NT2/D1 (cell line): ENCODE measurements around the gene TLX3.
"Not testable (repeated sequence)": the region's sequence is repeated elsewhere in the genome, so short reads cannot be mapped to it uniquely, and the experiment has no call there.

Source experiments
- DNase-seq: peaks from one replicate; pipeline ENCODE4 v3.0.0-alpha.2; 2011; ENCODE audit warnings: low read depth, low spot score
- H3K27me3 ChIP-seq: 2 replicates; pipeline ENCODE4 v1.6.0; 2011; ENCODE audit warnings: mild to moderate bottlenecking; ENCODE audit not compliant: insufficient read length, insufficient read depth
- H3K36me3 ChIP-seq: 2 replicates; pipeline ENCODE4 v1.6.1; 2011; ENCODE audit warnings: mild to moderate bottlenecking, low read length, mixed read lengths; ENCODE audit not compliant: insufficient read depth, insufficient read length
- H3K4me1 ChIP-seq: 2 replicates; pipeline ENCODE4 v1.5.1; 2011; ENCODE audit not compliant: insufficient read depth, insufficient read length
- H3K4me3 ChIP-seq: 2 replicates; pipeline ENCODE4 v1.5.1; 2011; ENCODE audit warnings: low read depth; ENCODE audit not compliant: insufficient read length
- H3K9ac ChIP-seq: 2 replicates; pipeline ENCODE4 v1.6.0; 2011; ENCODE audit warnings: low read depth; ENCODE audit not compliant: insufficient read length
- H3K9me3 ChIP-seq: 2 replicates; pipeline ENCODE4 v1.5.1; 2011; ENCODE audit warnings: mild to moderate bottlenecking, low read length; ENCODE audit not compliant: insufficient read depth
- SUZ12 ChIP-seq: IDR thresholded peaks from 2 replicates; pipeline ENCODE4 v1.6.1; 2011; ENCODE audit not compliant: insufficient read length, insufficient read depth; ENCODE audit errors: extremely low read depth
- YY1 ChIP-seq: IDR thresholded peaks from 2 replicates; pipeline ENCODE4 v1.6.1; 2011; ENCODE audit not compliant: insufficient read length, insufficient read depth
- ZNF274 ChIP-seq: IDR thresholded peaks from 2 replicates; pipeline ENCODE4 v1.6.1; 2011; ENCODE audit warnings: mild to moderate bottlenecking, low read depth, low read length

TLX3 gene

GRCh38 chr5:171351536-171352073 is 42.6 kb downstream of the TLX3 start:
- H3K4me1 ChIP-seq: no peaks in the 10 kb centered on the region
- no peaks in the 10 kb centered on the region for H3K27me3 ChIP-seq
- no peaks in the 10 kb centered on the region for H3K9me3 ChIP-seq
- no peak overlapping the region for H3K9ac ChIP-seq
- DNase-seq: no peak
- no peaks in the 10 kb centered on the region for H3K36me3 ChIP-seq
- no peak overlapping the region for H3K4me3 ChIP-seq
- TF ChIP-seq SUZ12 (no peak), ZNF274 (no peak), YY1 (no peak)

DNA sequence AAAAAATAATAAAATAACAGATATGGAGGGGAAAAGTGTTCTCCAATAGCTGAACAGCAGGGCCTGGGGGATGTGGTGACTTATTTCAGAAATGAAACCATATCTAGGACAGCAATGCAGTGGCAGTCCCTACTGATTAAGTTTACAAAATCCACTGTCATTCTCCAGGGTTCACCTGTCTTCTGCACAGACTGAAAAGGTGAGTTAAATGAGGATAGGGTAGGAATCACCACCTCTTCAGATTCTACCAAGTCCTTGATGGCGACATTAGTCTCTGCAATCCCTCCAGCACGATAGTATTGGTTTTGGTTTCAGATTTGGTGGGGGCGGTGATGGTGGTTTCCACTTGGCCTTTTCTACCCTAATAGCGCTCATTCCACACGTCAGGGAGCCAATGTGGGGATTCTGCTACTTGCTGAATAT is 46.3 kb downstream of the TLX3 start:
- no peak overlapping the region for H3K4me3 ChIP-seq
- no peak overlapping the region for H3K9ac ChIP-seq
- H3K36me3 ChIP-seq: no peaks in the 10 kb centered on the region
- DNase-seq: no peak
- no peaks in the 10 kb centered on the region for H3K4me1 ChIP-seq
- TF ChIP-seq ZNF274: no peak
- H3K9me3 ChIP-seq: no peaks in the 10 kb centered on the region
- H3K27me3 ChIP-seq: no peaks in the 10 kb centered on the region

- DNase-seq: no peak
- Histone ChIP-seq H3K9ac (no peak overlapping the region), H3K4me1 (no peaks in the 10 kb centered on the region), H3K9me3 (no peaks in the 10 kb centered on the region), H3K4me3 (no peak overlapping the region), H3K27me3 (no peaks in the 10 kb centered on the region), H3K36me3 (no peaks in the 10 kb centered on the region)
- no peak for TF ChIP-seq YY1
- no peak for TF ChIP-seq ZNF274
- no peak for TF ChIP-seq SUZ12
Observed at GRCh38 chr5:171357843-171358242, 48.8 kb downstream of the TLX3 start.

DNA sequence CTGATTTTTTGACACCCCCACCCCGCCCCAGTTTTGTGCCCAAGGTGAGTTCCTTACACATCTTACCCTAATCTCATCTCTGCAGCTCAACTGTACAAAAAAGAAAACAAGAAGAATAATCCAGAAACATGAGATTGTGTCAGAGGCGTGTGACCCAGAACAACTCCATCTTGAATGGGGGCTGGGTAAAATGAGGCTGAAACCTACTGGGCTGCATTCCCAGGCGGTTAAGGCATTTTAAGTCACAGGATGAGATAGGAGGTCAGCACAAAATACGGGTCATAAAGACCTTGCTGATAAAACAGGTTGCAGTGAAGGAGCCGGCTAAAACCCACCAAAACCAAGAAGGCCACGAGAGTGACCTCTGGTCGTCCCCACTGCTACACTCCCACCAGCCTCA is 52.1 kb downstream of the TLX3 start:
- not testable (repeated sequence) for DNase-seq

More for the DNA sequence above, 52.1 kb downstream of the TLX3 start:
- H3K36me3 ChIP-seq, H3K4me1 ChIP-seq, H3K4me3 ChIP-seq, H3K9me3 ChIP-seq, H3K9ac ChIP-seq, H3K27me3 ChIP-seq: not testable (repeated sequence)
